ENCODE data around the gene ZNF764. TPM values are rescaled to one million over a fixed set of nuclear protein-coding genes. Genes with fewer than 3 reads are reported as not detected.

The ZNF764 gene
- total and polyA plus RNA-seq, 9 of the 15 experiments (the other 6 are each of a cell fraction or from before 2014, with no cell fraction given), result 0.69 to 10.1 (median 4.1) TPM

DNA sequence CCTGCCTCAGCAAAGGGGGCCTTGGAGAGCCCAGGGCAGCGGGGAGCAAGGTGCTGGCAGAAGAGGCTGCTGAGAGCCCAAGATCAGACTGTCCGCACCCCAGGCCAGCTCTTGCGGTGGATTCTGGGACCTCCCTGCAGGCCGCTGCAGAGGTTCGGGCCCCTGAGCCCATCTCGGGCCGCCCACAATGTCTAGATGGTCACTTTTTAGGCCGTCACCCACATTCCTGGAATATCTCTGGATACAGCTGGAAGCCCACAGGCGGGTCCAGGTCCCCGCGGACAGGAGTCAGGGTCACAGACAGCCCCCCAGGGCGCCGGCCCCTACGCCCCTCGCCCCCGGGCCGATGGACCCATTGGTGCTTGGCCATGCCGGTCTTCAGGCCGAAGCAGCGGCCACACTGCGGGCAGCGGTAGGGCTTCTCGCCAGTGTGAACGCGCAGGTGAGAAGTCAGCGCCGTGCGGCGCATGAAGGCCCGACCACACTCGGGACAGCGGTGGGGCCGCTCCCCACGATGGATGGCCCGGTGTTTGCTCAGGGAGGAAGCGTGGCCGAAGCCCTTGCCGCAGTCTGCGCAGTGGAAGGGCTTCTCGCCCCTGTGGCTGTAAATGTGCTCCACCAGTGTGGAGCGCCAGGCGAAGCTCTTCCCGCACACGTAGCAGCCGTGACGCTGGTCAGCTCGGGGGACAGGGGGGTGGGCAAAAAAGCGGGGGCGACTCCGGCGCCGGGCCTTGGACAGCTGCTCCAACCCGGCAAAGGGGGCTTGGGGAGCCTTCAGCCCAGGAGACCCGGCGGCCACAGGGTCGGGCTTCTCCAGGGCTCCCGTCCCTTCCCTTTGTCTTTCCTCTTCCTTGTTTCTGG lies 25.7 kb downstream of the ZNF764 start:
- Histone ChIP-seq H3K9ac (ENCODE audit: insufficient read depth in 1 of 2, low read depth in 2 of 2, low read length in 2 of 2) (peak overlapping the region in 1 of 2 experiments; percentile 80; a peak in 1 of 4 replicates), H4K20me1 (replicated peaks; ENCODE audit: control insufficient read depth, insufficient read depth, low read length) (no peaks in the 10 kb centered on the region), H3K4me3 (no peak overlapping the region), H3K79me2 (ENCODE audit: control insufficient read depth, insufficient read depth, low read length) (peaks cover 36% of the 10 kb centered on the region), H3K27me3 (ENCODE audit: control insufficient read depth in 2 of 2, insufficient read depth in 2 of 2, low read length in 2 of 2) (no peaks in the 10 kb centered on the region), H3K9me1 (ENCODE audit: control insufficient read depth, insufficient read depth, low read length) (no peaks in the 10 kb centered on the region), H3K4me1 (replicated peaks in 1 of 2; ENCODE audit: control insufficient read depth in 2 of 2, insufficient read depth in 2 of 2, low read length in 2 of 2) (peaks cover 22 to 64% of the 10 kb centered on the region in 2 experiments; a peak in 4 of 5 replicates), H3K27ac (ENCODE audit: extremely low read depth, low read depth, low read length) (no peak overlapping the region), H3K9me3 (replicated peaks; ENCODE audit: control insufficient read depth, insufficient read depth, low read depth, low read length) (no peaks in the 10 kb centered on the region), H3K4me2 (ENCODE audit: insufficient read depth, low read length) (no peak overlapping the region), H3K36me3 (ENCODE audit: control insufficient read depth, insufficient read depth, low read length) (no peaks in the 10 kb centered on the region; the same call in 2 of the 3 replicates), H2AFZ (ENCODE audit: low read depth, low read length) (no peak overlapping the region)
- TF ChIP-seq RBFOX2 (IDR thresholded peaks at IDR 0.05; ENCODE audit: low read depth, low read length) (peak; percentile 24; the same call in 1 of the 2 replicates), CSDE1 (IDR thresholded peaks at IDR 0.05) (no peak)
- WGBS (ENCODE audit: insufficient coverage, low coverage, missing lambda C conversion rate), result 97% methylated on average over 27 of the region's 57 CpGs
- no peak for FAIRE-seq
- in situ Hi-C loops (cut with MboI) (no loop called here), intact Hi-C loops (cut with micrococcal nuclease) (loop anchor here (10.0 kb wide), 1 partner anchor 162 kb away; the partner anchor contains the start of gene SRCAP)
- POLR2A ChIA-PET, result no interaction called here
- BruUV-seq (replicated peaks), result no TSS peak
- ATAC-seq, result no peak
- CTCF ChIA-PET (ENCODE audit: low intra/inter-chr PET ratio), result interaction anchor here (0.8 kb wide), 1 partner anchor 96 kb away, joined by 3 read pairs; no protein-coding TSS in a partner anchor
- no peak for DNase-seq (ENCODE audit: extremely low read depth in 1 of 4, low spot score in 3 of 4)

Data from K562 (cell line).